Measurements from ENCODE around the gene TRAFD1.

The TRAFD1 gene

GRCh38 chr12:112164011-112164660, 38.8 kb downstream of the TRAFD1 start:
- POLR2A ChIA-PET: no interaction called here
- H3K27me3 ChIP-seq (replicated peaks in 2 of 5; ENCODE audit: control insufficient read depth in 4 of 5, insufficient read depth in 5 of 5, low read length in 4 of 5): no peaks in the 10 kb centered on the region

DNA sequence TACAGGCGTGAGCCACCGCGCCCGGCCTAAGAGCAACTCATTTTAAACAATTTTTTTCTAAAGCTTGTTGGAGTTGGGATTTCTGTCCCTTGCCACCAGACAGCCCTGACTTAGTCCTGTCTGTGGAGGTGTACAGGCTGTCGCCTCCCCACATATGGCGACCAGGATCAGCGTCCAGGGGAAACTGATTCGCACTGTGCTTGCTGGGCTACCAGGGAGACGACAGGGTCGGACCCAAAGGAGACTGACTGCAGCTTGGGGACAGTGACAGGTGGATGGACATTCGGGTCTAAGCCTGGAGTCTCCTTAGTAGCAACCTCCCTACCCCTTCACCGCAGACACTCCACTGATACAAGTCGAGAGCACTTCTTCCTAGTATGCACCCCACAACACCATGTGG, 40.3 kb downstream of the TRAFD1 start:
- H3K27me3 ChIP-seq (replicated peaks in 2 of 5; ENCODE audit: control insufficient read depth in 4 of 5, insufficient read depth in 5 of 5, low read length in 4 of 5): no peaks in the 10 kb centered on the region
- no peak overlapping the region for H3K4me3 ChIP-seq (ENCODE audit: control insufficient read depth in 1 of 7, extremely low read depth in 1 of 7, insufficient read depth in 4 of 7, low read depth in 2 of 7, low read length in 6 of 7)
- 100% methylated on average over 9 of the region's 13 CpGs for WGBS (ENCODE audit: insufficient coverage)
- no peak overlapping the region for H3K27ac ChIP-seq (ENCODE audit: insufficient read depth in 1 of 2, low read depth in 1 of 2, low read length in 2 of 2, poor library complexity in 1 of 2, severe bottlenecking in 2 of 2)
- no peaks in the 10 kb centered on the region for H3K9me3 ChIP-seq (ENCODE audit: control extremely low read depth in 1 of 5, control insufficient read depth in 4 of 5, insufficient read depth in 2 of 5, low read depth in 1 of 5, low read length in 4 of 5)
- DNase-seq: no peak
- H3K4me1 ChIP-seq (ENCODE audit: control extremely low read depth in 1 of 4, control insufficient read depth in 4 of 4, insufficient read depth in 4 of 4, low read length in 3 of 4): no peaks in the 10 kb centered on the region
- H3K36me3 ChIP-seq (ENCODE audit: control insufficient read depth in 4 of 4, insufficient read depth in 4 of 4, low read length in 3 of 4): peaks cover 3 to 73% (median 42%) of the 10 kb centered on the region in 4 experiments
- CTCF ChIA-PET: no interaction called here
- POLR2A ChIA-PET: no interaction called here

More at GRCh38 chr12:112164011-112164660, 38.8 kb downstream of the TRAFD1 start:
- H3K9me3 ChIP-seq (ENCODE audit: control extremely low read depth in 1 of 5, control insufficient read depth in 4 of 5, insufficient read depth in 2 of 5, low read depth in 1 of 5, low read length in 4 of 5): peaks cover 0 to 8% (median 2%) of the 10 kb centered on the region in 5 experiments
- H3K4me3 ChIP-seq (ENCODE audit: control insufficient read depth in 1 of 7, extremely low read depth in 1 of 7, insufficient read depth in 4 of 7, low read depth in 2 of 7, low read length in 6 of 7): no peak overlapping the region
- no peak overlapping the region for H3K27ac ChIP-seq (ENCODE audit: insufficient read depth in 1 of 2, low read depth in 1 of 2, low read length in 2 of 2, poor library complexity in 1 of 2, severe bottlenecking in 2 of 2)
- no peak for DNase-seq
- 98% methylated on average over 22 of the region's 26 CpGs for whole genome bisulfite sequencing (ENCODE audit: insufficient coverage)
- H3K36me3 ChIP-seq (ENCODE audit: control insufficient read depth in 4 of 4, insufficient read depth in 4 of 4, low read length in 3 of 4): peaks cover 13 to 77% (median 52%) of the 10 kb centered on the region in 4 experiments
- no peaks in the 10 kb centered on the region for H3K4me1 ChIP-seq (ENCODE audit: control extremely low read depth in 1 of 4, control insufficient read depth in 4 of 4, insufficient read depth in 4 of 4, low read length in 3 of 4)
- CTCF ChIA-PET: no interaction called here

- H3K9me3 ChIP-seq (ENCODE audit: control extremely low read depth in 1 of 5, control insufficient read depth in 4 of 5, insufficient read depth in 2 of 5, low read depth in 1 of 5, low read length in 4 of 5): no peaks in the 10 kb centered on the region
- no peak for DNase-seq
- H3K27me3 ChIP-seq (replicated peaks in 2 of 5; ENCODE audit: control insufficient read depth in 4 of 5, insufficient read depth in 5 of 5, low read length in 4 of 5): no peaks in the 10 kb centered on the region
- WGBS (ENCODE audit: insufficient coverage): over 99% methylated on average over 25 of the region's 26 CpGs
- ChIA-PET POLR2A (no interaction called here), CTCF (no interaction called here)
- H3K36me3 ChIP-seq (ENCODE audit: control insufficient read depth in 4 of 4, insufficient read depth in 4 of 4, low read length in 3 of 4): peaks cover 3 to 72% (median 43%) of the 10 kb centered on the region in 4 experiments
- H3K27ac ChIP-seq (ENCODE audit: insufficient read depth in 1 of 2, low read depth in 1 of 2, low read length in 2 of 2, poor library complexity in 1 of 2, severe bottlenecking in 2 of 2): no peak overlapping the region
- no peaks in the 10 kb centered on the region for H3K4me1 ChIP-seq (ENCODE audit: control extremely low read depth in 1 of 4, control insufficient read depth in 4 of 4, insufficient read depth in 4 of 4, low read length in 3 of 4)
- no peak overlapping the region for H3K4me3 ChIP-seq (ENCODE audit: control insufficient read depth in 1 of 7, extremely low read depth in 1 of 7, insufficient read depth in 4 of 7, low read depth in 2 of 7, low read length in 6 of 7)
Measured at GRCh38 chr12:112166051-112167015, 41.0 kb downstream of the TRAFD1 start.

- POLR2A ChIA-PET: no interaction called here
- Histone ChIP-seq H3K36me3 (ENCODE audit: control insufficient read depth in 4 of 4, insufficient read depth in 4 of 4, low read length in 3 of 4) (peaks cover 3 to 68% (median 41%) of the 10 kb centered on the region in 4 experiments), H3K27ac (ENCODE audit: insufficient read depth in 1 of 2, low read depth in 1 of 2, low read length in 2 of 2, poor library complexity in 1 of 2, severe bottlenecking in 2 of 2) (no peak overlapping the region), H3K9me3 (ENCODE audit: control extremely low read depth in 1 of 5, control insufficient read depth in 4 of 5, insufficient read depth in 2 of 5, low read depth in 1 of 5, low read length in 4 of 5) (no peaks in the 10 kb centered on the region), H3K27me3 (replicated peaks in 2 of 5; ENCODE audit: control insufficient read depth in 4 of 5, insufficient read depth in 5 of 5, low read length in 4 of 5) (no peaks in the 10 kb centered on the region), H3K4me1 (ENCODE audit: control extremely low read depth in 1 of 4, control insufficient read depth in 4 of 4, insufficient read depth in 4 of 4, low read length in 3 of 4) (no peaks in the 10 kb centered on the region), H3K4me3 (ENCODE audit: control insufficient read depth in 1 of 7, extremely low read depth in 1 of 7, insufficient read depth in 4 of 7, low read depth in 2 of 7, low read length in 6 of 7) (no peak overlapping the region)
- WGBS (ENCODE audit: insufficient coverage): 99% methylated on average over 10 of the region's 12 CpGs
- no peak for DNase-seq
- CTCF ChIA-PET: no interaction called here
Measured at GRCh38 chr12:112167031-112167461, 41.7 kb downstream of the TRAFD1 start.

DNA sequence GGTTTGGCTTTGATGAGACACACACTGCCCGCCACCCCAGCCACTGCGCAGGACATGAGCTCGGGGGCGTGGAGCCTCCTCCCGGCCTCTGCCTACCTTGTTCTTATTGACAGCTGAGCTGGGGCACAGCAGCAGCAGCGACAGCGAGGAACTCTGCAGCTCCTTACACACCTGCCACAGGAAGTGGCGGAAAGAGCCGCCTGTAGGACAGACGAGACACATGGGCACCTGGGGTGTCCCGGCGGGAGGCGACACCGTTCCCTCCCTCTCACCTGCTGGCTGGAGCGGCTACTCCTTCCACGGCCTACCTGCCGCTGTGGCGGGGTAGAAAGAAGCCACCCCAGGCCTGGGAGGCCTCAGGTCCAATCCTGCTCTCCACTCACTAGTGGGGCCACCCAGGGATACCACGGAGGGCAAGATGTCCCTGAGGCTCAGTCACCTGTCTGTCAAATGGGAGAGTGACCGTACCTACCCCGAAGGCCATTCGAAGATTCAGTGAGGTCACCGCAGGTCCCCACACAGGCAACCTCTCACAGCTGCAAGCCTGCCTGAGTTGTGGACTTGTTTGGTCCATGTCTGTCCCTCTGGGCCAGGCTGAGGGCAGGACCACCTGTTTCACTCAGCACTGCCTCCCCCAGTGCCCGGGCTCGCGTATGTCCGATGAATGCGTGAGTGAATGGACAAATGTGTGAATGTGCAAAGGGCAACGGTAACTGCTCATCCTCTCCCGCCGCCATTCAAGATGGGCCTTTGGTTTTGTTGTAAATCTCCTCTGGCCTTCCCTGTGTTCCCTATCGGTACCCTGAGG, 42.6 kb downstream of the TRAFD1 start:
- POLR2A ChIA-PET: no interaction called here
- Histone ChIP-seq H3K9me3 (ENCODE audit: control extremely low read depth in 1 of 5, control insufficient read depth in 4 of 5, insufficient read depth in 2 of 5, low read depth in 1 of 5, low read length in 4 of 5) (no peaks in the 10 kb centered on the region), H3K4me1 (ENCODE audit: control extremely low read depth in 1 of 4, control insufficient read depth in 4 of 4, insufficient read depth in 4 of 4, low read length in 3 of 4) (no peaks in the 10 kb centered on the region), H3K27me3 (replicated peaks in 2 of 5; ENCODE audit: control insufficient read depth in 4 of 5, insufficient read depth in 5 of 5, low read length in 4 of 5) (no peaks in the 10 kb centered on the region), H3K27ac (ENCODE audit: insufficient read depth in 1 of 2, low read depth in 1 of 2, low read length in 2 of 2, poor library complexity in 1 of 2, severe bottlenecking in 2 of 2) (no peak overlapping the region), H3K36me3 (ENCODE audit: control insufficient read depth in 4 of 4, insufficient read depth in 4 of 4, low read length in 3 of 4) (peaks cover 3 to 68% (median 37%) of the 10 kb centered on the region in 4 experiments), H3K4me3 (ENCODE audit: control insufficient read depth in 1 of 7, extremely low read depth in 1 of 7, insufficient read depth in 4 of 7, low read depth in 2 of 7, low read length in 6 of 7) (no peak overlapping the region)
- CTCF ChIA-PET: interaction anchor here (0.6 to 1.0 kb wide), 2 partner anchors 63 to 510 kb away, joined by 3 read pairs; no protein-coding TSS in a partner anchor
- WGBS (ENCODE audit: insufficient coverage): 97% methylated on average over 27 of the region's 32 CpGs
- no peak for DNase-seq

GRCh38 chr12:112168561-112168971, 43.2 kb downstream of the TRAFD1 start:
- CTCF ChIA-PET: interaction anchor here (0.6 to 1.0 kb wide), 2 partner anchors 62 to 511 kb away, joined by 3 read pairs; no protein-coding TSS in a partner anchor
- DNase-seq: no peak
- 100% methylated on average over 5 of the region's 8 CpGs for WGBS (ENCODE audit: insufficient coverage)
- H3K27ac ChIP-seq (ENCODE audit: insufficient read depth in 1 of 2, low read depth in 1 of 2, low read length in 2 of 2, poor library complexity in 1 of 2, severe bottlenecking in 2 of 2): no peak overlapping the region
- no peaks in the 10 kb centered on the region for H3K4me1 ChIP-seq (ENCODE audit: control extremely low read depth in 1 of 4, control insufficient read depth in 4 of 4, insufficient read depth in 4 of 4, low read length in 3 of 4)
- H3K27me3 ChIP-seq (replicated peaks in 2 of 5; ENCODE audit: control insufficient read depth in 4 of 5, insufficient read depth in 5 of 5, low read length in 4 of 5): no peaks in the 10 kb centered on the region
- H3K4me3 ChIP-seq (ENCODE audit: control insufficient read depth in 1 of 7, extremely low read depth in 1 of 7, insufficient read depth in 4 of 7, low read depth in 2 of 7, low read length in 6 of 7): no peak overlapping the region
- no peaks in the 10 kb centered on the region for H3K9me3 ChIP-seq (ENCODE audit: control extremely low read depth in 1 of 5, control insufficient read depth in 4 of 5, insufficient read depth in 2 of 5, low read depth in 1 of 5, low read length in 4 of 5)
- POLR2A ChIA-PET: interaction anchor here (0.7 kb wide), 1 partner anchor 234 kb away, joined by 3 read pairs; no protein-coding TSS in a partner anchor
- H3K36me3 ChIP-seq (ENCODE audit: control insufficient read depth in 4 of 4, insufficient read depth in 4 of 4, low read length in 3 of 4): peaks cover 3 to 63% (median 36%) of the 10 kb centered on the region in 4 experiments
